GM23248 (cell line): Measurements from ENCODE around the gene FHAD1. TPM values are rescaled to one million over a fixed set of nuclear protein-coding genes. Genes with fewer than 3 reads are reported as not detected.

Experiments used
- DNase-seq: peaks from one replicate; pipeline ENCODE4 v3.0.0-alpha.2; 2015
- H2AFZ ChIP-seq: fragments of 200-600 bp; sonication (generic); 2 replicates; pipeline ENCODE4 v1.6.1; 2016; ENCODE audit warnings: antibody characterized with exemption
- H3F3A ChIP-seq: fragments of 200-600 bp; sonication (generic); 2 replicates; pipeline ENCODE4 v1.6.1; 2016; ENCODE audit warnings: mild to moderate bottlenecking, antibody characterized with exemption, mixed run types; ENCODE audit not compliant: insufficient read depth
- H3K27ac ChIP-seq: fragments of 200-600 bp; sonication (generic); 2 replicates; pipeline ENCODE4 v1.5.1; 2016; ENCODE audit warnings: mild to moderate bottlenecking
- H3K27me3 ChIP-seq: fragments of 200-600 bp; sonication (generic); replicated peaks from 2 replicates; pipeline ENCODE4 v1.6.1; 2016; ENCODE audit warnings: mild to moderate bottlenecking; ENCODE audit not compliant: insufficient read depth
- H3K36me3 ChIP-seq: fragments of 200-600 bp; sonication (generic); 2 replicates; pipeline ENCODE4 v1.6.1; 2016; ENCODE audit warnings: low read depth, mild to moderate bottlenecking
- H3K4me1 ChIP-seq: fragments of 200-600 bp; sonication (generic); 2 replicates; pipeline ENCODE4 v1.6.1; 2016; ENCODE audit warnings: mild to moderate bottlenecking; ENCODE audit not compliant: insufficient read depth
- H3K4me2 ChIP-seq: fragments of 200-600 bp; sonication (generic); one replicate; pipeline ENCODE4 v1.6.1; 2016; ENCODE audit warnings: mild to moderate bottlenecking; ENCODE audit not compliant: unreplicated experiment
- H3K4me3 ChIP-seq: fragments of 200-600 bp; sonication (generic); 2 replicates; pipeline ENCODE4 v1.5.1; 2016; ENCODE audit warnings: mild to moderate bottlenecking
- H3K79me2 ChIP-seq: fragments of 200-600 bp; sonication (generic); 2 replicates; pipeline ENCODE4 v1.6.1; 2016; ENCODE audit warnings: mild to moderate bottlenecking; ENCODE audit not compliant: insufficient read depth
- H3K9ac ChIP-seq: fragments of 200-600 bp; sonication (generic); 2 replicates; pipeline ENCODE4 v1.6.1; 2016; ENCODE audit warnings: mild to moderate bottlenecking
- H3K9me2 ChIP-seq: fragments of 200-600 bp; sonication (generic); 2 replicates; pipeline ENCODE4 v1.6.1; 2016; ENCODE audit warnings: mixed run types, mild to moderate bottlenecking, moderate library complexity; ENCODE audit not compliant: insufficient read depth
- H3K9me3 ChIP-seq: fragments of 200-600 bp; sonication (generic); one replicate; pipeline ENCODE4 v1.6.1; 2017; ENCODE audit warnings: low read depth
- H4K20me1 ChIP-seq: fragments of 200-600 bp; sonication (generic); 2 replicates; pipeline ENCODE4 v1.6.0; 2016; ENCODE audit not compliant: insufficient read depth
- EZH2 ChIP-seq: fragments of 200-600 bp; sonication (generic); IDR thresholded peaks from 2 replicates; pipeline ENCODE4 v1.6.1; 2018; ENCODE audit warnings: antibody characterized with exemption, mild to moderate bottlenecking; ENCODE audit not compliant: insufficient read depth, poor library complexity, severe bottlenecking
- EZH2phosphoT487 ChIP-seq: fragments of 200-600 bp; sonication (generic); IDR thresholded peaks from 2 replicates; pipeline ENCODE4 v1.6.1; 2018; ENCODE audit warnings: antibody characterized with exemption, moderate library complexity, mild to moderate bottlenecking, low read depth; ENCODE audit not compliant: insufficient read depth
- WGBS, 2 experiments: methylation state at CpG; one replicate each; pipeline ENCODE4 v1.1.6; 2015 to 2017; ENCODE audit warnings: low lambda C conversion rate in 2 of 2, low coverage in 1 of 2; ENCODE audit errors: missing lambda C conversion rate in 2 of 2; 5-methylcytosine and 5-hydroxymethylcytosine counted together
- in situ Hi-C: fragments of 300-500 bp; cut with MboI; formaldehyde crosslinking; loops from 2 replicates; pipeline ENCODE4 v1.15.0; 2020
- polyA plus RNA-seq: library from polyadenylated mRNA; unstranded; fragments of >200 nt; fragmentation: Nextera tagmentation; extraction: Ambion mirVana; gene quantifications from 2 replicates; pipeline ENCODE4 v1.2.1, GENCODE V29; 2016
- total RNA-seq: library from RNA; depleted of rRNA; stranded (reverse); fragments of >200 nt; shearing (Covaris generic); gene quantifications from 2 replicates; pipeline ENCODE4 v1.2.3, GENCODE V29; 2014

Gene FHAD1
- total and polyA plus RNA-seq, 2 experiments from 2014 or later, result 0.24 TPM; not detected in 1

DNA sequence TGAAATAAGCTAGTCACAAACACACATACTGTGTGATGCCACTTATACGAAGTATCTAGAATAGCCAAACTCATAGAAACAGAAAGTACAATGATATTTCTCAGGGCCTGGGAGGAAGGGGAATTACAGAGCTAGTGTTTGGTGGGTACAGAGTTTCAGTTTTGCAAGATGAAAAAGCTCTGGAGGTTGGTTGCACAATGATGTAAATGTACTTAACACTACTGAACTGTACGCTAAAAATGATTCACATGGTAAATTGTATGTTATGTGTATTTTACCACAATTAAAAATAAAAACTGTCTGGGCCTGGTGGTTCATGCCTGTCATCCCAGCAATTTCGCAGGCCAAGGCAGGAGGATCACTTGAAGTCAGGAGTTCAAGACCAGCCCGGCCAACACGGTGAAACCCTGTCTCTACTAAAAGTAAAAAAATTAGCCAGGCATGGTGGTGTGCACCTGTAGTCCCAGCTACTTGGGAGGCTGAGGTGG is 15.3 kb upstream of the FHAD1 start:
- no peaks in the 10 kb centered on the region; the same call in 1 of the 2 replicates for H4K20me1 ChIP-seq
- in situ Hi-C loops, result no loop called here
- H3K4me3 ChIP-seq, result no peak overlapping the region
- no peak overlapping the region for H3K4me2 ChIP-seq
- DNase-seq, result no peak
- WGBS, 2 experiments, result 71 to 83% methylated on average over 5 of the region's 5 CpGs
- H3K36me3 ChIP-seq, result no peaks in the 10 kb centered on the region
- no peak overlapping the region for H3K27ac ChIP-seq
- no peak overlapping the region for H3K9ac ChIP-seq
- 0 out of 2 replicates have a peak, but pooled peaks cover 9% of the 10 kb centered on the region for H3K27me3 ChIP-seq
- no peaks in the 10 kb centered on the region for H3F3A ChIP-seq
- no peaks in the 10 kb centered on the region for H3K9me3 ChIP-seq
- H2AFZ ChIP-seq, result no peak overlapping the region
- TF ChIP-seq EZH2 (no peak), EZH2phosphoT487 (no peak)
- no peaks in the 10 kb centered on the region for H3K79me2 ChIP-seq
- H3K9me2 ChIP-seq, result no peaks in the 10 kb centered on the region
- no peaks in the 10 kb centered on the region for H3K4me1 ChIP-seq

GRCh38 chr1:15233689-15234088 is 13.3 kb upstream of the FHAD1 start:
- Histone ChIP-seq H3K9ac (no peak overlapping the region), H3K4me3 (no peak overlapping the region), H3K4me1 (no peaks in the 10 kb centered on the region), H3K9me3 (no peaks in the 10 kb centered on the region), H3K4me2 (no peak overlapping the region), H3K79me2 (no peaks in the 10 kb centered on the region), H3K9me2 (no peaks in the 10 kb centered on the region), H3K27me3 (peaks cover 9% of the 10 kb centered on the region; the same call in 1 of the 2 replicates), H2AFZ (no peak overlapping the region), H3K36me3 (no peaks in the 10 kb centered on the region), H3F3A (no peaks in the 10 kb centered on the region), H3K27ac (no peak overlapping the region), H4K20me1 (no peaks in the 10 kb centered on the region; the same call in 1 of the 2 replicates)
- no peak for TF ChIP-seq EZH2phosphoT487
- no peak for TF ChIP-seq EZH2
- no peak for DNase-seq
- in situ Hi-C loops, result no loop called here

GRCh38 chr1:15236321-15236721 is 10.7 kb upstream of the FHAD1 start:
- Histone ChIP-seq H3K9ac (no peak overlapping the region), H3K9me3 (no peaks in the 10 kb centered on the region)

GRCh38 chr1:15236746-15237145 is 10.3 kb upstream of the FHAD1 start:
- no peak for DNase-seq
- H3F3A ChIP-seq, result no peaks in the 10 kb centered on the region
- H4K20me1 ChIP-seq, result no peaks in the 10 kb centered on the region; the same call in 1 of the 2 replicates
- no peak overlapping the region for H3K27ac ChIP-seq
- no peak overlapping the region for H3K4me2 ChIP-seq
- H2AFZ ChIP-seq, result no peak overlapping the region
- H3K9ac ChIP-seq, result no peak overlapping the region
- TF ChIP-seq EZH2phosphoT487 (no peak), EZH2 (no peak)
- no peak overlapping the region for H3K4me3 ChIP-seq
- no peaks in the 10 kb centered on the region for H3K4me1 ChIP-seq
- no peaks in the 10 kb centered on the region for H3K36me3 ChIP-seq
- H3K27me3 ChIP-seq, result peaks cover 9% of the 10 kb centered on the region; the same call in 1 of the 2 replicates
- H3K79me2 ChIP-seq, result no peaks in the 10 kb centered on the region
- H3K9me2 ChIP-seq, result no peaks in the 10 kb centered on the region
- 84 to 87% methylated on average over 9 of the region's 9 CpGs for WGBS, 2 experiments
- no peaks in the 10 kb centered on the region for H3K9me3 ChIP-seq
- in situ Hi-C loops, result no loop called here

More at GRCh38 chr1:15236321-15236721, 10.7 kb upstream of the FHAD1 start:
- Histone ChIP-seq H3K4me2 (no peak overlapping the region), H2AFZ (no peak overlapping the region), H4K20me1 (no peaks in the 10 kb centered on the region; the same call in 1 of the 2 replicates), H3K4me1 (no peaks in the 10 kb centered on the region), H3K4me3 (no peak overlapping the region), H3K27ac (no peak overlapping the region), H3K79me2 (no peaks in the 10 kb centered on the region), H3K27me3 (peaks cover 9% of the 10 kb centered on the region; the same call in 1 of the 2 replicates), H3F3A (no peaks in the 10 kb centered on the region), H3K9me2 (no peaks in the 10 kb centered on the region), H3K36me3 (no peaks in the 10 kb centered on the region)
- peak; percentile 17 for DNase-seq
- no peak for TF ChIP-seq EZH2
- TF ChIP-seq EZH2phosphoT487, result no peak
- in situ Hi-C loops, result no loop called here
- WGBS, 2 experiments, result 59 to 71% methylated on average over 5 of the region's 5 CpGs
